Osteoblast (primary cell): Measurements from ENCODE around the gene TNPO2. TPM values are rescaled to one million over a fixed set of nuclear protein-coding genes. Genes with fewer than 3 reads are reported as not detected.

Source experiments
- DNase-seq: peaks from one replicate; pipeline ENCODE4 v3.0.0; 2011; ENCODE audit warnings: low spot score, mixed read lengths; ENCODE audit not compliant: insufficient read length; ENCODE audit errors: missing footprints
- H2AFZ ChIP-seq: 2 replicates; pipeline ENCODE4 v1.6.0; 2011; ENCODE audit warnings: mild to moderate bottlenecking, low read length
- H3K27ac ChIP-seq: 2 replicates; pipeline ENCODE4 v1.5.1; 2011; ENCODE audit warnings: mild to moderate bottlenecking, low read depth, low read length, moderate library complexity
- H3K27me3 ChIP-seq: 2 replicates; pipeline ENCODE4 v1.6.0; 2012; ENCODE audit warnings: mild to moderate bottlenecking, control low read depth, inconsistent platforms, low read length, moderate library complexity; ENCODE audit not compliant: insufficient read depth
- H3K36me3 ChIP-seq: 2 replicates; pipeline ENCODE4 v1.5.1; 2011; ENCODE audit warnings: mild to moderate bottlenecking, low read length, control low read depth, moderate library complexity; ENCODE audit not compliant: insufficient read depth
- H3K4me1 ChIP-seq: 2 replicates; pipeline ENCODE4 v1.5.1; 2011; ENCODE audit warnings: mild to moderate bottlenecking, low read length, control low read depth, moderate library complexity; ENCODE audit not compliant: insufficient read depth
- H3K4me2 ChIP-seq: 2 replicates; pipeline ENCODE4 v1.6.0; 2011; ENCODE audit warnings: mild to moderate bottlenecking, low read length; ENCODE audit not compliant: insufficient read depth
- H3K4me3 ChIP-seq: fragments of 200-600 bp; sonication (generic); 3 replicates; pipeline ENCODE4 v1.5.1; 2012; ENCODE audit warnings: mild to moderate bottlenecking, low read length, inconsistent platforms; ENCODE audit not compliant: insufficient read depth
- H3K79me2 ChIP-seq: 2 replicates; pipeline ENCODE4 v1.6.0; 2012; ENCODE audit warnings: mild to moderate bottlenecking, low read length, control low read depth, inconsistent platforms; ENCODE audit not compliant: insufficient read depth
- H3K9me3 ChIP-seq: 2 replicates; pipeline ENCODE4 v1.5.1; 2011; ENCODE audit warnings: low read depth, low read length, control low read depth
- H4K20me1 ChIP-seq: 2 replicates; pipeline ENCODE4 v1.6.0; 2012; ENCODE audit warnings: mild to moderate bottlenecking, low read length, control low read depth; ENCODE audit not compliant: insufficient read depth
- CTCF ChIP-seq: IDR thresholded peaks from 2 replicates; pipeline ENCODE4 v1.5.1; 2011; ENCODE audit warnings: mild to moderate bottlenecking, low read depth, low read length, moderate library complexity; ENCODE audit errors: extremely low read depth
- total RNA-seq: library from RNA; depleted of rRNA; stranded (reverse); fragments of >200 nt; gene quantifications from 2 replicates; pipeline ENCODE4 v1.2.3, GENCODE V29; 2012

Gene TNPO2
- total RNA-seq, 1 donor = 36.6 TPM

- H3K79me2 ChIP-seq = peaks cover 16% of the 10 kb centered on the region
- H3K4me2 ChIP-seq = no peak overlapping the region
- no peaks in the 10 kb centered on the region for H4K20me1 ChIP-seq
- no peak for TF ChIP-seq CTCF
- H3K9me3 ChIP-seq = no peaks in the 10 kb centered on the region
- peaks cover 20% of the 10 kb centered on the region for H3K36me3 ChIP-seq
- H3K27me3 ChIP-seq = no peaks in the 10 kb centered on the region
- H3K4me1 ChIP-seq = peaks cover 9% of the 10 kb centered on the region
- H3K4me3 ChIP-seq = no peak overlapping the region
- no peak overlapping the region for H3K27ac ChIP-seq
- peak; percentile 83 for DNase-seq
- no peak overlapping the region for H2AFZ ChIP-seq
Measured at GRCh38 chr19:12694641-12695040, 29.1 kb downstream of the TNPO2 start.

- H4K20me1 ChIP-seq = no peaks in the 10 kb centered on the region
- TF ChIP-seq CTCF = no peak
- peaks cover 9% of the 10 kb centered on the region for H3K4me1 ChIP-seq
- H3K4me3 ChIP-seq = no peak overlapping the region
- H2AFZ ChIP-seq = no peak overlapping the region
- H3K79me2 ChIP-seq = peaks cover 16% of the 10 kb centered on the region
- no peak overlapping the region for H3K27ac ChIP-seq
- no peaks in the 10 kb centered on the region for H3K27me3 ChIP-seq
- H3K4me2 ChIP-seq = no peak overlapping the region
- peaks cover 8% of the 10 kb centered on the region for H3K36me3 ChIP-seq
- H3K9me3 ChIP-seq = no peaks in the 10 kb centered on the region
- peak; percentile 37 for DNase-seq
Measured at GRCh38 chr19:12692960-12693359, 30.8 kb downstream of the TNPO2 start.

GRCh38 chr19:12689581-12690216 lies 34.0 kb downstream of the TNPO2 start:
- H2AFZ ChIP-seq = no peak overlapping the region
- H3K79me2 ChIP-seq = peaks cover under 1% of the 10 kb centered on the region
- no peak overlapping the region for H3K27ac ChIP-seq
- H3K27me3 ChIP-seq = no peaks in the 10 kb centered on the region
- DNase-seq = peak; percentile 63
- no peaks in the 10 kb centered on the region for H4K20me1 ChIP-seq
- peaks cover 6% of the 10 kb centered on the region for H3K36me3 ChIP-seq
- H3K4me3 ChIP-seq = no peak overlapping the region
- no peak overlapping the region for H3K4me2 ChIP-seq
- H3K4me1 ChIP-seq = no peaks in the 10 kb centered on the region
- H3K9me3 ChIP-seq = no peaks in the 10 kb centered on the region
- TF ChIP-seq CTCF = no peak

GRCh38 chr19:12689012-12689411 lies 34.7 kb downstream of the TNPO2 start:
- no peak overlapping the region for H2AFZ ChIP-seq
- no peak overlapping the region for H3K4me2 ChIP-seq
- H3K27me3 ChIP-seq = no peaks in the 10 kb centered on the region
- no peaks in the 10 kb centered on the region for H3K9me3 ChIP-seq
- DNase-seq = peak; percentile 64
- H3K36me3 ChIP-seq = peaks cover 6% of the 10 kb centered on the region
- H3K4me3 ChIP-seq = no peak overlapping the region
- H3K4me1 ChIP-seq = no peaks in the 10 kb centered on the region
- TF ChIP-seq CTCF = no peak
- no peaks in the 10 kb centered on the region for H3K79me2 ChIP-seq
- H3K27ac ChIP-seq = no peak overlapping the region
- H4K20me1 ChIP-seq = no peaks in the 10 kb centered on the region
